Colonic mucosa (tissue), 4 donors: Measurements from ENCODE around the gene SLC17A7. TPM values are rescaled to one million over a fixed set of nuclear protein-coding genes. Genes with fewer than 3 reads are reported as not detected.
"Not testable (repeated sequence)": the region's sequence is repeated elsewhere in the genome, so short reads cannot be mapped to it uniquely, and the experiment has no call there.

Experiments
- DNase-seq: peaks from one replicate; pipeline ENCODE4 v3.0.0-alpha.2; 2020
- H3K27ac ChIP-seq: fragments of 200-600 bp; one replicate; pipeline ENCODE4 v1.8.0; 2021
- H3K27me3 ChIP-seq: fragments of 200-600 bp; one replicate; pipeline ENCODE4 v1.8.0; 2021
- H3K36me3 ChIP-seq: fragments of 200-600 bp; one replicate; pipeline ENCODE4 v1.8.0; 2021
- H3K4me1 ChIP-seq: fragments of 200-600 bp; one replicate; pipeline ENCODE4 v1.8.0; 2021; ENCODE audit warnings: mild to moderate bottlenecking
- H3K4me3 ChIP-seq: fragments of 200-600 bp; one replicate; pipeline ENCODE4 v1.8.0; 2021
- H3K9ac ChIP-seq, 2 donors: one replicate each; pipeline ENCODE4 v1.7.0; 2013; ENCODE audit warnings: control low read depth in 2 of 2, low read depth in 2 of 2, low read length in 2 of 2
- H3K9me3 ChIP-seq: fragments of 200-600 bp; one replicate; pipeline ENCODE4 v1.8.0; 2021
- CTCF ChIP-seq: fragments of 200-600 bp; IDR thresholded peaks from one replicate; pipeline ENCODE4 v1.8.0; 2022; ENCODE audit warnings: antibody characterized with exemption, mild to moderate bottlenecking
- intact Hi-C: fragments of 100-400 bp; cut with DNase I; formaldehyde crosslinking; loops from one replicate; pipeline ENCODE4 v1.14.1; 2022
- total RNA-seq, 2 donors: library from RNA; stranded (reverse); fragmentation: NEBNext Ultra II Directional in 1 of 2; extraction: Animal tissue kit (Norgen Biotek cat#: 25700) in 1 of 2; gene quantifications; one replicate each; pipeline ENCODE4 v1.2.1, GENCODE V29; 2021
- donor health status: healthy.
- donor health status: DM: no; HTN: no; CAD: no.
- donor health status: DM: no; HTN: no; CAD: no.

Gene SLC17A7
- total RNA-seq, 2 donors from 2014 or later, result 0.21 to 0.25 TPM

GRCh38 chr19:49451430-49452181 is 10.3 kb upstream of the SLC17A7 start, which contains the start of gene PIH1D1:
PIH1D1 (minus strand) TSS chr19:49451814; CDS start chr19:49451574, 240 bp downstream.
- H3K4me1 ChIP-seq, result peaks cover 5% of the 10 kb centered on the region
- no peaks in the 10 kb centered on the region for H3K36me3 ChIP-seq
- TF ChIP-seq CTCF, result no peak
- DNase-seq, result peak; percentile 99
- H3K27me3 ChIP-seq, result no peaks in the 10 kb centered on the region
- peak within 1 kb of the TSS; percentile 92 for H3K27ac ChIP-seq
- peak within 1 kb of the TSS; percentile 75 for H3K4me3 ChIP-seq
- H3K9ac ChIP-seq, result peak within 1 kb of the TSS; percentile 93 to 99
- H3K9me3 ChIP-seq, result no peaks in the 10 kb centered on the region
- intact Hi-C loops, result no loop called here

- intact Hi-C loops, result no loop called here
- no peak for DNase-seq
- Histone ChIP-seq H3K36me3 (no peaks in the 10 kb centered on the region), H3K4me3 (peak overlapping the region; percentile 75), H3K27ac (no peak overlapping the region), H3K9ac (peak overlapping the region; percentile 49 to 68), H3K9me3 (no peaks in the 10 kb centered on the region), H3K4me1 (peaks cover 5% of the 10 kb centered on the region), H3K27me3 (no peaks in the 10 kb centered on the region)
- TF ChIP-seq CTCF, result no peak
Measured at GRCh38 chr19:49450405-49450804, 9.1 kb upstream of the SLC17A7 start.

GRCh38 chr19:49448432-49448786 is 7.1 kb upstream of the SLC17A7 start:
- no peak for TF ChIP-seq CTCF
- no peaks in the 10 kb centered on the region for H3K9me3 ChIP-seq
- no peak for DNase-seq
- H3K27ac ChIP-seq, result no peak overlapping the region
- H3K4me3 ChIP-seq, result no peak overlapping the region
- H3K27me3 ChIP-seq, result no peaks in the 10 kb centered on the region
- no peak overlapping the region for H3K9ac ChIP-seq
- intact Hi-C loops, result no loop called here
- no peaks in the 10 kb centered on the region for H3K36me3 ChIP-seq
- H3K4me1 ChIP-seq, result no peaks in the 10 kb centered on the region

GRCh38 chr19:49447485-49448431 is 6.4 kb upstream of the SLC17A7 start:
- no peak for TF ChIP-seq CTCF
- peak; percentile 50 for DNase-seq
- Histone ChIP-seq H3K27me3 (no peaks in the 10 kb centered on the region), H3K9ac (no peak overlapping the region), H3K36me3 (no peaks in the 10 kb centered on the region), H3K9me3 (no peaks in the 10 kb centered on the region), H3K4me3 (no peak overlapping the region), H3K4me1 (no peaks in the 10 kb centered on the region), H3K27ac (no peak overlapping the region)
- intact Hi-C loops, result no loop called here

- H3K9me3 ChIP-seq, result no peaks in the 10 kb centered on the region
- H3K4me3 ChIP-seq, result no peak overlapping the region
- no peaks in the 10 kb centered on the region for H3K36me3 ChIP-seq
- TF ChIP-seq CTCF, result no peak
- no peak overlapping the region for H3K9ac ChIP-seq
- peaks cover 2% of the 10 kb centered on the region for H3K27me3 ChIP-seq
- no peak overlapping the region for H3K27ac ChIP-seq
- H3K4me1 ChIP-seq, result no peaks in the 10 kb centered on the region
- no peak for DNase-seq
- intact Hi-C loops, result no loop called here
Measured at GRCh38 chr19:49445997-49446396, 4.7 kb upstream of the SLC17A7 start.

GRCh38 chr19:49444100-49444700 is 2.9 kb upstream of the SLC17A7 start:
- H3K27ac ChIP-seq, H3K4me3 ChIP-seq, H3K9me3 ChIP-seq, H3K36me3 ChIP-seq, H3K9ac ChIP-seq, DNase-seq, H3K4me1 ChIP-seq, intact Hi-C loops: not testable (repeated sequence)
- peaks cover 13% of the 10 kb centered on the region for H3K27me3 ChIP-seq
